RPMI8226 (cell line): Measurements from ENCODE around the gene DCAF7.
A peak's percentile ranks its signal among the peaks of the same experiment; 100 is the strongest.

Experiments used
- DNase-seq: peaks from one replicate; pipeline ENCODE4 v3.0.0-alpha.2; 2015

DCAF7 gene, protein sequence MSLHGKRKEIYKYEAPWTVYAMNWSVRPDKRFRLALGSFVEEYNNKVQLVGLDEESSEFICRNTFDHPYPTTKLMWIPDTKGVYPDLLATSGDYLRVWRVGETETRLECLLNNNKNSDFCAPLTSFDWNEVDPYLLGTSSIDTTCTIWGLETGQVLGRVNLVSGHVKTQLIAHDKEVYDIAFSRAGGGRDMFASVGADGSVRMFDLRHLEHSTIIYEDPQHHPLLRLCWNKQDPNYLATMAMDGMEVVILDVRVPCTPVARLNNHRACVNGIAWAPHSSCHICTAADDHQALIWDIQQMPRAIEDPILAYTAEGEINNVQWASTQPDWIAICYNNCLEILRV

GRCh38 chr17:63549946-63550816 is at the start of gene DCAF7:
DCAF7 (plus strand) TSS chr17:63550477; CDS start chr17:63550678, 201 bp downstream.
- peak; percentile 100 for DNase-seq

- no peak for DNase-seq
These were observed 49.5 kb upstream of the DCAF7 start for GRCh38 chr17:63500543-63501390.

DNA sequence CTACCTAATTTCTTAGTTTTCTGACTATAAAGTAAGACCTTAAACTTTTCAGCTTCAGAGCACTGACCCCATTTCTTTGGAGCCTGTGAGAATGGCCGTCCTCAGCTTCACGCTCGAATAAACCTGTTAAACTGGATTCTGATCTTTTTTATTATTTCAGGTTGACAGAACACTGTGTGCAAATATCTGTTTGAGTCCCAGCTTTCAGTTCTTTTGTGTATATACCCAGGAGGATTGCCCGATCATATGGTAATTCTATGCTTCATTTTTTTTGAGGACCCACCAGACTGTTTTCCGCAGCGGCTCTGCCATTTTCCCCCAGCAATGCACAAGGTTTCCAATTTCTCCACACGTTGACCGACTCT is 47.0 kb upstream of the DCAF7 start:
- DNase-seq: no peak

GRCh38 chr17:63504261-63504660 is 46.0 kb upstream of the DCAF7 start:
- DNase-seq: no peak

GRCh38 chr17:63505341-63505740 is 44.9 kb upstream of the DCAF7 start:
- DNase-seq: no peak

- DNase-seq: no peak
These were observed 43.6 kb upstream of the DCAF7 start for GRCh38 chr17:63506627-63507026.

DNA sequence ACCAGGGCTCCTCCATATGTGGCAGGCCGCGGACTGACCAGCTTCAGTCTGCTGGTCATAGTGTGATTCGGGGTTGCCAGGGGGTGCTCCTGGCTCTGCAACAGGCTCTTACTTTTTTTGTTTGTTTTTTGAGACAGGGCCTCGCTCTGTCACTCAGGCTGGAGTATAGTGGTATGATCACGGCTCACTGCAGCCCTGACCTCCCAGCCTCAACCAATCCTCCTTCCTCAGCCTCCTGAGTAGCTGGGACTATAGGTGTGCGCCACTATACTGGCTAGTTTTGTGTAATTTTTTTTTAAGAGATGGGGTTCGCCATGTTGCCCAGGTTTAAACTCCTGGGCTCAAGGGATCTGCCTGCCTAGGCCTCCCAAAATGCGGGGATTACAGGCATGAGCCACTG is 38.9 kb upstream of the DCAF7 start:
- no peak for DNase-seq

GRCh38 chr17:63512388-63512787 is 37.9 kb upstream of the DCAF7 start:
- no peak for DNase-seq

GRCh38 chr17:63512896-63513644 is 37.2 kb upstream of the DCAF7 start:
- no peak for DNase-seq

- no peak for DNase-seq
These were observed 35.8 kb upstream of the DCAF7 start for GRCh38 chr17:63514477-63514876.

- DNase-seq: no peak
These were observed 35.3 kb upstream of the DCAF7 start for GRCh38 chr17:63514974-63515373.

DNA sequence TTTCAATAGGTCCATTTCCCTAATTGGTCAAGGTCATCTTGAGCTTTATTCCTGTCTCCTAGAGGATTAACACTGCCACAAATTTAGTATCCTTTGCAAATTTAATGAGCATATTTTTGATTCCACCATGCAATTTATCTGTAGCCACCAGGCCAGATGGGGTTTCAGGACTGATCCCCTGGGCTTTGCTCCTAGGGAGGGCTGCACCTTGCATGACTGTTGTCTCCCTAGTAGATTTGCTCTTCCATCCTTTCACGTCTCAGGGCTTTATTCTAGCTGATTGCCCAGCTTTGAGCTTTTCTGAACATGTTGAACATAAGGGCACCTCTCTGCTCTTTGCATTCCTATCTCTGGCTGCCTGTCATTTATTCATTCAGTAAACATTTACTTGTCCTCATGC is 34.9 kb upstream of the DCAF7 start:
- no peak for DNase-seq

DNA sequence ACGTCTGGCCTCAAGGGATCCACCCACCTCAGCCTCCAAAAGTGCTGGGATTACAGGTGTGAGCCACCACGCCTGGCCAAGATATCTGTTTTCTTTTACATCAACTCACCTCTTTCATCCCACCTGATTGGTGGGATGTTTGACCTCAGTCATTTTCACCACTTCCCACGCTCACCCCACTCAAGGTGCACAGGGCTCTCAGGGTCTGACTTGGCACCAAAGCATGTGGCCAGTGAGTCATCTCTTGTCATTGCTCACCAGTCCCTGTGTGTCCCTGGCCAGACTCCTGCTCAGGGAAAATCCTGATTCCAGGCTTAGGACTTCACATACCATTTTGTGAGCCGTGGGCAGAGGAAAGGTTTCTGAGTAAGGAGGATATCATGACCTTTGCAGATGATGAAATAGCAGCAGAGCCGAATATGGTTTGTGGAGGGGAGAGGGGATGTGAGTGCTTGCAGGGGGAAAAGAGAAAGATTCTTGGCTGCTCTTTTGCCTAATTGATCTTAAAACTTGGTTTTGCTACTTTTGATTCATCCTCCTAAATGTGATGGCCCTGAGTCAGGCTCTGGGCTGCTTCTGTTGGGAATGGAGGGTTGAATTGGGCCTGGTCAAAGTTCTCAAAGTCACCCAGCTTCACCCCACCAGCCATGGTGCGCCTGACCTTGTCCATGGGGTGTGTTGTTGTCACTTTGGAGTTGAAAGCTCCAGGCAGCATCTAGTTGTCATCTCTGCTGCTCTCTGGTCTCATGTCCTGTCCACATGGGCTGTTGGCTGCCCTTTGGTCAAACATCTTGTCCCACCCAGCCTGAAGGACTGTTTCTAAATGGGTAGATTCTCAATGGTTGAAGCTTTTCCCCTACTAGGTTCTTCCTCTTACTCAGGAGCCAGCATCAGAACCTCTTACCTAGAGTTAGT is 33.1 kb upstream of the DCAF7 start:
- DNase-seq: no peak

DNA sequence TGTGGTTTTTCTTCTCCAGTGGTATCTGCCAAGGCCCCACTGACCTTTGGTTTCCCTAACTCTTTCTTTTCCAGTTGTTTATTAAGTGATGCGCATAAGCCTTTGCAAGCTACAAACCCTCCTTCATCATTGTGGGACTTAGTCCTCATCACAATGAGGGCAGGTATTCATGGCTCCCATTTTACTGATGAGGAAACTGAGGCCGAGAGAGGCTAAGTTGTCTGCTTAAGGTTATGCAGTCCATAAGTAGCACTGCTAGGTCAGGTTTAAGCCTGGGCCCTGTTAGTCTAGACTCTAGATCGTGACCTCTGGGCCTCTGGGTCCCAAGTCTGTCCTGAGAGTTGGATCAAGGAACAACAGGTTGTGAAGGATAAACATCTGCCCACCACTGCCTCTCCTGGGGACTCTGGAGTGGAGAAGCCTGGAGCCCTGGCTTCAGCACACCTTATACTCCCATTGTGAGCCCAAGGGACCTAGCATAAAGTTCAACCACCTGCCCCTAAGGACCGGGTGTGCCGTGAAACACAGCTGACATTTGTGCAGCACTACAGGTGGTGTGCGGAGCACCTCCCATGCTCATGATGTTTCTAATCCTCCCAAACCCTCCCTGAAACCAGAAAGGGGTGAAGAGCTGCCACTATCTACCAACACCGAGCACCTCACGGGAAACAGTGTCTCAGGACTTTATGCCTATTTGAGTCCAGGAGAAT is 32.3 kb upstream of the DCAF7 start:
- DNase-seq: no peak

GRCh38 chr17:63519116-63519881 is 31.0 kb upstream of the DCAF7 start:
- DNase-seq: no peak

- DNase-seq: no peak
These were observed 30.1 kb upstream of the DCAF7 start for GRCh38 chr17:63519972-63520882.

DNA sequence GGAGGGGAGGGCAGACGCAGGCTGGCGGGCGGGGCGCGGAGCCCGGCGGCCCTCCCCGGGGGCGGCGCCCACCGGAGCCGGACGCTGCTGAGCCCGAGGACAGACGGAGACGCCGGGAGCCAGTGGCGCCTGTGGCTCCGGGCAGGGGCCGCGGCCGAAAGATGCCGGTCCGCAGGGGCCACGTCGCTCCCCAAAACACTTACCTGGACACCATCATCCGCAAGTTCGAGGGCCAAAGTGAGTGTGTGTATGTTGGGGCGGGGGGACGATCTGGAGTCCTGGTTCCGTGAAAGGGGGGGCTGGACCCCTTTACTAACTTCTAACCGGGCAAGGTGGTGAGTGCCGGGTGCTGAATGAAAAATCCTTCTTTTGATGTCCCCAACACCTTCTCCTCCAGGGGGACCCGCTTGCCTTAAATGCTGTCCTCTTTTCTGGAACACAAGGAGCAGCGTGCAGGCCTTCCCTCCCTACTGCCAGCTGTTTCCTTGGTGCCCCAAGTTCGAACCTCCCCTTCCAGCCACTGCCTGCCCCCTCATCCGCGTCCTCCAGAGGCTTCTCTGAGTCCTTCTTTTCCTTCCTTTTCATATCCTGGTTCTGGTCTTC is 26.9 kb upstream of the DCAF7 start, which contains the start of gene KCNH6:
Gene KCNH6, plus strand, starts transcription at position 106 of the 603 bp plus-strand sequence. Its CDS starts 56 bp downstream, at position 162.
- no peak for DNase-seq

- DNase-seq: no peak
These were observed 26.2 kb upstream of the DCAF7 start for GRCh38 chr17:63524051-63524450.
